ENCODE data around the gene PSMB11. TPM values are rescaled to one million over a fixed set of nuclear protein-coding genes. Genes with fewer than 3 reads are reported as not detected.

The PSMB11 gene
- total and polyA plus RNA-seq, 10 of the 15 experiments (the other 5 are each of a cell fraction or from before 2014, with no cell fraction given) = not detected

DNA sequence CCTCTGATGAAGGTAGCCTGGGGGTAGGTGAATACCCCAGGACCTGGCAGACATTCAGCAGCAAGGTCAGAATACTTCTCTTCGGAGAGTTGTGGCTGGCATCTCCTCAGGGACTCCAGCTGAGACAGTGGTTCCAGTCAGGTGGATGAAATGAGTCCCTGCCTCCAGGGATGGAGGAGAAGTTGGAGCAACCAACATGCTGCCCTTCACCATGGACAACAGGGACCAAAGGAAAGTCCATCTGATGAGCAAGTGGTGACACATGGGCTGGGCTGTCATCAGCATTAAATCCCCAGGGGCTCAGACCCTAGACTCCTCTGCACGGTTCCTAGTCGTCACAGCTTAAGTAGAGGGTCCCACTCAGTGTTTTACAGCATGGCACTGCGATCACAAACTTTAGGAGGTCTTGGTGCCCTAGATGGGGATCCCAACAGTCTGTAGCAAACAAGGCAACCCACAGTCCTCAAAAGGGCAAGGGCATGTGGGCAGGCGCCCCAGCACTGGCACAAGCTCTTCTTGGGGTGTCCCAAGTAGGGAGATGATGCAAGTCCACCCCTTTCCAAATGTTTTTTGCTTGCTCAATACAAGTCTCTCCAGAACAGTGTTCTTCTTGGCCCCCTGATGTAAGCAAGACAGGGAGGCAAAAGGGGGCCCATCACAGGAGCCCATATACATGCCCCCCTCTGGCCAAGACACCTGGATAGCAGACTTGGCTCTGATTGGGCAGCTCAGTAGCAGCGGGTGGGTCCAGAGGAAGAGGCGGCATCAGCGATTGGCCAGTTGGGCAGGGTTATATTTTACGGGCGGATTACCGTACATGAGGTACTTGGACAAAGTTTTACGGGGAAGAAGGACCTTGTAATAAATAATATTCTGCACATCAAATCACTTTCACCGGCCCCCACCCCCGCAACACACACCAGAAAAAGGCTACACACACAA is 26.1 kb downstream of the PSMB11 start:
- peak; percentile 9; the same call in 1 of the 3 replicates for ATAC-seq
- WGBS (ENCODE audit: insufficient coverage, insufficient replicate concordance, low lambda C conversion rate, missing lambda C conversion rate) = 83% methylated on average over 14 of the region's 14 CpGs
- FAIRE-seq = no peak
- SMC1A ChIA-PET (ENCODE audit: uncharacterized antibody, unreplicated experiment) = interaction anchor here (0.5 to 2.2 kb wide), 30 partner anchors 8 to 138 kb away, joined by 3 to 23 read pairs (median 5); partner anchors contain the start of genes ACIN1, C14orf119, CDH24 and CEBPE
- no peaks in the 10 kb centered on the region for H3K9me3 ChIP-seq (replicated peaks; ENCODE audit: control insufficient read depth, insufficient read depth, low read length)
- POLR2A ChIA-PET = interaction anchor here (0.5 to 1.8 kb wide), 6 partner anchors 8 to 179 kb away, joined by 4 to 9 read pairs (median 6); partner anchors contain the start of genes ACIN1, C14orf119 and PRMT5
- peak overlapping the region; percentile 56; the same call in 1 of the 2 replicates for H3K4me2 ChIP-seq (ENCODE audit: control insufficient read depth, insufficient read depth)
- H3K79me2 ChIP-seq (ENCODE audit: control insufficient read depth, insufficient read depth, low read length) = peaks cover 36% of the 10 kb centered on the region
- TF ChIP-seq, protein P1, sequence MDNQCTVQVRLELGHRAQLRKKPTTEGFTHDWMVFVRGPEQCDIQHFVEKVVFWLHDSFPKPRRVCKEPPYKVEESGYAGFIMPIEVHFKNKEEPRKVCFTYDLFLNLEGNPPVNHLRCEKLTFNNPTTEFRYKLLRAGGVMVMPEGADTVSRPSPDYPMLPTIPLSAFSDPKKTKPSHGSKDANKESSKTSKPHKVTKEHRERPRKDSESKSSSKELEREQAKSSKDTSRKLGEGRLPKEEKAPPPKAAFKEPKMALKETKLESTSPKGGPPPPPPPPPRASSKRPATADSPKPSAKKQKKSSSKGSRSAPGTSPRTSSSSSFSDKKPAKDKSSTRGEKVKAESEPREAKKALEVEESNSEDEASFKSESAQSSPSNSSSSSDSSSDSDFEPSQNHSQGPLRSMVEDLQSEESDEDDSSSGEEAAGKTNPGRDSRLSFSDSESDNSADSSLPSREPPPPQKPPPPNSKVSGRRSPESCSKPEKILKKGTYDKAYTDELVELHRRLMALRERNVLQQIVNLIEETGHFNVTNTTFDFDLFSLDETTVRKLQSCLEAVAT (IDR thresholded peaks at IDR 0.05) = no peak
- TF ChIP-seq EZH2 (IDR thresholded peaks at IDR 0.05; ENCODE audit: borderline replicate concordance, control insufficient read depth, low read depth, low read length) (no peak), NFYB (IDR thresholded peaks at IDR 0.05; ENCODE audit: insufficient read depth, low read depth, low read length) (peak; percentile 59; the same call in 1 of the 2 replicates), SUZ12 (IDR thresholded peaks at IDR 0.05; ENCODE audit: unreplicated experiment) (no peak)
- peaks cover 24 to 33% of the 10 kb centered on the region in 2 experiments for H3K36me3 ChIP-seq (ENCODE audit: control insufficient read depth in 2 of 2, insufficient read depth in 2 of 2, low read length in 1 of 2)
- H2AFZ ChIP-seq (ENCODE audit: control insufficient read depth, low read depth, low read length) = no peak overlapping the region
- no peak overlapping the region for H3K9ac ChIP-seq (ENCODE audit: control insufficient read depth, insufficient read depth, low read length)
- H3K4me1 ChIP-seq (ENCODE audit: control insufficient read depth, insufficient read depth, low read length) = peaks cover 11% of the 10 kb centered on the region; the same call in 1 of the 2 replicates
- BruUV-seq (replicated peaks) = TSS peak; percentile 15
- no peak overlapping the region for H3K27ac ChIP-seq (ENCODE audit: control insufficient read depth, insufficient read depth)
- CTCF ChIA-PET = interaction anchor here (0.6 to 4.2 kb wide), 65 partner anchors 9 to 761 kb away, joined by 3 to 80 read pairs (median 7); partner anchors contain the start of genes ACIN1, AJUBA, C14orf119 and CDH24
- H3K4me3 ChIP-seq = no peak overlapping the region
- no peaks in the 10 kb centered on the region for H3K27me3 ChIP-seq (replicated peaks in 1 of 2; ENCODE audit: control insufficient read depth in 2 of 2, insufficient read depth in 2 of 2, low read length in 1 of 2)
- no peak for DNase-seq (ENCODE audit: low read depth, low spot score)
- RAD21 ChIA-PET (ENCODE audit: unreplicated experiment) = interaction anchor here (0.5 to 1.9 kb wide), 25 partner anchors 9 to 1514 kb away, joined by 3 to 27 read pairs (median 4); partner anchors contain the start of genes ACIN1, C14orf119 and HAUS4
- peaks cover 9% of the 10 kb centered on the region; the same call in 1 of the 2 replicates for H4K20me1 ChIP-seq (ENCODE audit: control insufficient read depth, insufficient read depth)
- intact Hi-C loops (cut with micrococcal nuclease; ENCODE audit: unreplicated experiment) = loop anchor here (2.0 kb wide), 1 partner anchor 119 kb away; no protein-coding TSS in a partner anchor
- in situ Hi-C loops (cut with MboI) = no loop called here
